GM21423 (cell line): ENCODE data around the gene PRPF8.
"Not testable (repeated sequence)": the region's sequence is repeated elsewhere in the genome, so short reads cannot be mapped to it uniquely, and the experiment has no call there.

Source experiments
- ATAC-seq: cut with Tn5 transposase; IDR thresholded peaks from one replicate; pipeline ENCODE4 v1.9.1; 2021; ENCODE audit warnings: mild to moderate bottlenecking, moderate library complexity; ENCODE audit not compliant: unreplicated experiment

The PRPF8 gene

GRCh38 chr17:1716912-1717695, 32.4 kb upstream of the PRPF8 start:
- peak; percentile 40 for ATAC-seq

DNA sequence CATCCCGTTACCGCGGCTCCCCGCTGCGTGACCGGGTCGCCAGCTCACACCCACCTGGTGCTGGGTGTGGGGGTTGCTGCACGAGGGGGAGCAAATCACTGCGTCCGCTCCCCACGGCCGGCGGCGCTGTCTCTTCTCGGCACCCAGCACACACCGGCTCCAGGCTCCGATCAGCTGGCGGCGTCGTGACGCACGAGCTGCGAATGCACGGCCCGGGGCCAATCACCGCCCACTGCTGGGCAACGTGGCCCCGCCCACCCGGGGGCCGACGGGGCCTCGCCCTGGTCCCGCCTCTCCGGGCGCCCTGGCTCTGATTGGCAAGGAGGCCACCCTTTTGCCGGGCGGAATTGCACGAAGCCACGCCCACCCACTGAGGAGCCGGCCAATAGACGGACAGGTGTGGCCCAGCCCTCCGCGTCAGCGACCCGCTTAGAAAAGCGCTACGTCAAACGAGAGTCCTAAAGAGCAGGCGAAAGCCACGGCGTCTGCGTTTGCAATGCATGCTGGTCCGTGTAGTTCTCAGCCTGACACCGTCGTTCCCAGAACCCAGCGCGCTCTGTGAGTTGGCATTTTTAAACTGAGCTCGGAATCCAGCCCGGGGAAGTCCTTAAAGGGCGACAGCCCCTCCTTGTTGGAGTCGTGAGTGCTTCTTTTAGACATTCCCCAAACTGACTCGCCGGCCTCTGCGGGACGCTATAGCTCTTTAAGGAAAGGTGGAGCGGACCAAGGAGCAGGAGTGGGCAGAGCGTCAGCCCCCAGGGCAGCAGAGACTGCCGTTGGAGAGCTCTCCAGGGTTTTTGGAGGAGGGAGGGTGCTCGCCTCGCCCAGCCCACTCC, 31.6 kb upstream of the PRPF8 start:
- ATAC-seq: peak; percentile 74

- no peak for ATAC-seq
Measured at GRCh38 chr17:1715803-1716075, 31.1 kb upstream of the PRPF8 start.

GRCh38 chr17:1714980-1715802, 30.5 kb upstream of the PRPF8 start:
- no peak for ATAC-seq

- no peak for ATAC-seq
Measured at GRCh38 chr17:1714427-1714979, 29.8 kb upstream of the PRPF8 start.

DNA sequence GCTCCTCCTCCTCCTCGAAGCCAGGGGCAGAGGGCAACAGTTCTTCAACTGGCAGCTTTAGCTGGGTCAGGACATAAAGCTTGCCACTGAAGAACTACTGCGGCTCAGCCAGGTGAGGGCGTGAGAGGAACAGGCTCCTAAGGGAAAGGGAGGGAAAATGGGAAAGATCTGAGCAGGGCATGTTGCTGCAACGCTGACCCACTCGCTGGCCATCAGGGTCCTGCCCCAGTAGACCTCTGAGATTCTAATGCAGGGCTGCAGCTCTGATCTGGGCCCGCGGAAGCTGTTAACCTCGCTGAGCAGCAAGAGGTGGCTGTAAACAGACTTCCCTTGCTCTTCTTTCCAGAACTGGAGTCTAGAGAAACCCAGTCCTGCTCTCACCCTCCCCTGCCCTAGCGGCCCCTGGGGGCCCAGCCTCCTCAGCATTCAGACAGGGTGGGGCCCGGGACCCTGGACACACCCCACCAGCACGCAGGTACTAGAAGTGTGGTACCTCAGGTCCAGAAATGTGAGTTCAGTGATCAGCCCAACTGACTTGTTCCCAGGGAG, 29.3 kb upstream of the PRPF8 start:
- ATAC-seq: no peak

- no peak for ATAC-seq
Measured at GRCh38 chr17:1713160-1713877, 28.7 kb upstream of the PRPF8 start.

DNA sequence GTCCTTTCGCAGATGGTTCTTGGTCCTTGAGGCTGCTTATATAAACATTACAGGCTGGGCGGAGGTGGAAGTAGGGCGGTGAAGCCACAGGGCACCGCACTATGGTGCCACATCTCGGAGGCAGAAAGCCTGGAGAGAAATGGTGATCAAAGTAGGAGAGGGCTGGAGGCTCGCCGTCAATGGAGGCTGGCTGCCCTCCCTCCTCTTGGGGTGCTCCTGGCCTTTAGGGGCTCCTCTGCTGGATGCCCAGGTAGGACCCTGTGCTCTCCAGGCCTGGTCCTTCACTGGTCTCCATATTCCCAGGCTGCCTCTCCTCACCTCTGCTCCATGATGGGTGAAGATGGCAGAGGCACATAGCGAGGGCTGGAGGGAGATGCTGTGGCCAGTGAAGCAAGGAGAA, 27.6 kb upstream of the PRPF8 start:
- no peak for ATAC-seq

DNA sequence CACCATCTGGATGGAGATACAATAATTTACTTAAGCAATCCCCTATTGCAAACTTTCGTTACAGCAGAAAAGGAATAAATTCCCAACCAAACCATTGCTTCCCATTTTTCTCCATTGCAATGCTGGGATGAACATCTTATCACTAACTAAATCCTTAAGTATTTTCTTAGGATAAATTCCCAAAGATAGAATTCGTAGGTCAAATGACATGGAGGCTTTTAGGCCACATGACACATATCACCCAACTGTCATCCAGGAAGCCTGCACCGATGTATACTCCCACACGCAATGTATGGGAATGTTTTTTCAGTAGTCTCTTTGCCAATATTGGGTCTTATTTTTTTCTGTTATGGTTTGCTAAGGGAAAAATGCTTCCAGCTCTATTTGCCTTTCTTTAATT, 27.1 kb upstream of the PRPF8 start:
- ATAC-seq: no peak

- no peak for ATAC-seq
Measured at GRCh38 chr17:1710807-1711553, 26.3 kb upstream of the PRPF8 start.

- no peak for ATAC-seq
Measured at GRCh38 chr17:1709971-1710806, 25.5 kb upstream of the PRPF8 start, which contains the start of gene TLCD2. Gene TLCD2 (minus strand): TSS chr17:1710377. CDS start chr17:1710242, 135 bp downstream.

DNA sequence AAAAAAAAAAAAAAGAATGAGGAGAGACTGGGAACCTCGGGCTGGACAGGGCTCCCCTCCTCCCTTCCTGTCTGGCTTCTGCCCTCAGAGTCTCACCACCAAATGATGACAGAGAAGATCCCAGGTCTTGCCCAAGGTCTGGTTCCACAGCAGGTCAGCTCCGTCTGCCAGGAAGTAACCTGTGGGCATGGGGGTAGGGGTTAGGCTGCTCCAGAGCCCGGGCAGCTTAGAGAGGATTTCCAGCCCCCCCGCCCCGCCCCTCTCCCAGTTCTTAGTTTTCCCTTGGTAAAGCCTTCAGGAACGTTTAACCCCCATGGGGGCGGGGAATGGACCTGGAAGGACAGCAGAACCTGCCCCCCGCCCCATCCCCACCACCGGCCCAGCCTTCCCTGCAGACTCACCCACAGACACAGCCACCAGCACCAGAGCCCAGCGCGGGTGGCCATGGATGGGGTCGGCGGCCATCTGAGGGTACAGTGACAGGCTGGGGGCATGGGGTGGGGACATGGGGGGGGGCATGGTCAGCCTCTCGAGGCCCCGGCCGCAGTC, 24.8 kb upstream of the PRPF8 start:
- ATAC-seq: no peak

DNA sequence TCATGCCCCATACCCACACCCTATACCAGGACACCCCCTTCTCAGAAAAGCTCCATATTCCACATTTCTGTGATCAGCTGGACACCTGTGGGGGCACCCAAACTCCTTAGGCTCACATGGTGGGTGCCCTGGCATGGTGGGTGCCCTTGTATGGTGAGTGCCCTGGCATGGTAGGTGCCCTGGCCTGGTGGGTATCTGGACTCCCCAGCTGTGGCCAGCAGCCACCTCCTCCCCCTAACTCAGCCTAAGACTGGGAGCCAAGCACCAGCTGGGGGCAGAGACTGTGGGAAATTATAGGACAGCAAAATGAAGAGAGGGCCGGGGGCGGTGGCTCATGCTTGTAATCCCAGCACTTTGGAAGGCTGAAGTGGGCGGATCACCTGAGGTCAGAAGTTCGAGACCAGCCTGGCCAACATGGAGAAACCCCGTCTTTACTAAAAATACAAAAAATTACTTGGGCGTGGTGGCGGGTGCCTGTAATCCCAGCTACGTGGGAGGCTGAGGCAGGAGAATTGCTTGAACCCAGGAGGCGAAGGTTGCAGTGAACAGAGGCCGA, 24.2 kb upstream of the PRPF8 start:
- not testable (repeated sequence) for ATAC-seq

DNA sequence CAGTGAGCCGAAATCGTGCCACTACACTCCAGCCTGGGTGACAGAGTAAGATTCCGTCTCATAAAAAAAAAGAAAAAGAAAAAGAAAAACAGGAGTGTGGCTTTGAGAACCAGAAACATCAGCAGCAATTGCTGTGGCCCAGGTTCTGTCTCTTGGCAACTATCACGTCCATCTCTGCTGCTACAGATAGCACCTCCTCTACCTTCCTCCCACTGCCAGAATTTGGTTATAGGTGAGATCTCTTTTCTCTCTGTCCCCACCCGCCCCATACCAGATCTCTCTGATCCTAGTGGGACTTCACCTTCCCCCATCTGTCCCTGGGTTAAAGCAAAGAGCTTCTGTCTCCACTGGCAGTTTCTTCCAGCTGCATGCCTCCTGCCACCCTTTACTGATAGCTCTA, 22.4 kb upstream of the PRPF8 start:
- ATAC-seq: no peak

DNA sequence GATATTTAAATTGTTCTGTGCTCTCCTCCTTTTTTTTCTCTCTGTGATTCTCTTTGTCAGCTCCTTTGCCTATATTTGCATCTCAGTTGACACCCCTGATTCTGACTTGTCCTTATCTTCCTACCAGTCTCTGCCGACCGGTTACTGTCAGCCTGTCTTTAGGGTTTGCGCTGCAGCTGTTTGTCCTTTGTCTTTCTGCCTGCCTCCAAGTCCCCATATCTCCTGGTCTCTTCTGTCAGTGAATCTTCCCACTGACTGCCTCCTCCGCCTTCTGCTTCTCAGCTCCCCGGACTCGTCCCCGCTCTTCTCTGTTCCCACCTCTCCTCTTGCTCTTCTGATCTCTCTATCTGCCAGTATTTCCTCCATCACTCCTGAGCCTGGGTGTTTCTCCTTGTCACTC, 20.3 kb upstream of the PRPF8 start:
- ATAC-seq: no peak

GRCh38 chr17:1703063-1703462, 18.4 kb upstream of the PRPF8 start:
- no peak for ATAC-seq

DNA sequence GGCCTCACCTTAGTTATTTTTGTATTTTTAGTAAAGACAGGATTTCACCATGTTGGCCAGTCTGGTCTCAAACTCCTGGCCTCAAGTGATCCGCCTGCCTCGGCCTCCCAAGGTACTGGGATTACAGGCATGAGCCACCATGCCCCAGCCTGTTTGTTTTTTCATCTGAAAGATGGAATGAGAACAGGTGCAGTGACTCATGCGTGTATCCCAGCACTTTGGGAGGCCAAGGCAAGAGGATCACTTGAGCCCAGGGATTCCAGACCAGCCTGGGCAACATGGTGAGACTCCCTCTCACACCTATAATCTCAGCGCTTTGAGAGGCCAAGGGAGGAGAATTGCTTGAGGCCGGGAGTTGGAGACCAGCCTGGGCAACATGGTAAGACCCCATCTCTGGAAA, 15.2 kb upstream of the PRPF8 start:
- not testable (repeated sequence) for ATAC-seq

GRCh38 chr17:1697681-1698080, 13.0 kb upstream of the PRPF8 start:
- ATAC-seq: no peak
